Measurements from ENCODE around the gene RGS2.

Gene RGS2

DNA sequence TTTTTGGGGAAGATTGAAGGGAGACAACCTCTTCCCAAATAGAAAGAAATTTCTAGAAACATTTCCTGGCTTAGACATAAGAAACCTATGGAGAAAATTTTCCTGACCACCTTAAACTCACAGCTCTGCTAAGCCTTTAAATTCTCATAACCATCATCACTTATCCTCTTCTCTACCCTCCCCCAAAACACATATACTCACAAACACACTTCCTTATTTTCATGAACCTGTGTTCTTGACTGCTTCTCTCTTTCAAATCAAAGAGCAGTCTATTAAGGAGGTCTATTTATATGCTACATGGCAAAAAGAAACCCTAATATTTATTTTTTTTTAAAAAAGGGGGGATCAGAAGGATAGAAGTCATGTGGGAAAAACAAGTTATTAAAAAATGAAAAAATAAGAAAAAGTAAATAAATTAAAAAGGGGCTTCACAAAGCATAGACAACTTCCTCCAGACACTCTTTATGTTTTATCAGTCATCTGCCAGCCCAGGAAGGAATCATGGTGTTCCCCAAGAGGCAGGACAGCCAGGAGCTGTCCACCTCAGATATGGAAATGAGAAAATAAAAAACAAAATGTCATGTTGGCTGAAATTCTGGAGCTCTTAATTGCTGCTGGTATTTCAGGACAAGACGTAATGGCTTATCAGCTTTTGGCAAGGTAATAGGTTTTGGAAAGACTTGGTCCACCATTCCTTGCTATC, 12.8 kb upstream of the RGS2 start:
- DNase-seq = no peak

DNA sequence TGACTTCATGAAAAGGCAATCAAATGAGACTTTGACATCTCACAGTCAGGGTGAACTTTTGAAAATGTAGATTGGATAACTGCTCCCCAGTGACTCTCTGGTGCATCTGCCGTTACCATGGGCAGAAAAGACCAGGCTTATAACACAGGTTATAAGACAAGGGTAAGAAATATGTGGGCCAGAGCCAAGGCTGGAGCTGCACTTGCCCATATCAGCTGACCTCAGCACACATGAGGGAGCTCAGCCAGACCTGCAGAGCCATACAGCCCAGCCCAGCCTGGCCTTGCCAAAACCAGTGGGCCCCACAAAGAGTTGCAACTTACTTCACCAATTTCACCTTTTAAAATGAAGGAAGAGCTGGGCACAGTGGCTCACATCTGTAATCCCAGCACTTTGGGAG, 11.7 kb upstream of the RGS2 start:
- no peak for DNase-seq

DNA sequence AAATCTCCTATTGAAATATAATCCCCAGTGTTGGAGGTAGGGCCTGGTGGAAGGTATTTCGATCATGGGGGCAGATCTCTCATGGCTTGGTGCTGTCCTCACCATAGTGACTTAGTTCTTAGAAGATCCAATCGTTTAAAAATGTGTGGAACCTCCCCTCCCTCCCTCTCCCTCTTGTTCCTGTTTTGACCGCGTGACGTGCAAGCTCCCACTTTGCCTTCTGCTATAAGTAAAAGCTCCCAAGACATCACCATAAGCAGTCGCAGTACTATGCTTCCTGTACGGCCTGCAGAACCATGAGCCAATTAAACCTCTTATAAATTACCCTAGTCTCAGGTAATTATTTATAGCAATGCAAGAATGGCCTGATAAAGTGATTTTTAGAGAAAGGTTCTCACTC, 10.9 kb upstream of the RGS2 start:
- DNase-seq = no peak

DNA sequence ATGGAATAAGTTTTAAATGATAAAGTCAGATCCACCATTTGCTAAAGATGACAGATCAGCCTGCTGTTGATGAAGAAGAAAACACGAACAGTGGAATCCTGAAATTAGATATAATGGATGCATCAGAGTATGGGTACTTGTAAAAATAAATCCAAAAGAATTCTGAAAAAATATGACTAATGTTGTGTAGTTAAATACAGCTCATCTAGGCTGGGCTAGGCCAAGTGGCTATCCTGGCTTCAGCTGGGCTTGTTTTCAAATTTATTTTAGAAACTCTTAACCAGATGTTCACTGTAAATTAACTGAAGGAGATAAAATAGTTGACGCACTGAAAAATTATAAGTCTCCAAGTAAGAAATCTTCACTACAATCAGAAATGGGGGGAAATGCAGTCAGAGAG, 7.4 kb upstream of the RGS2 start:
- DNase-seq = no peak

DNA sequence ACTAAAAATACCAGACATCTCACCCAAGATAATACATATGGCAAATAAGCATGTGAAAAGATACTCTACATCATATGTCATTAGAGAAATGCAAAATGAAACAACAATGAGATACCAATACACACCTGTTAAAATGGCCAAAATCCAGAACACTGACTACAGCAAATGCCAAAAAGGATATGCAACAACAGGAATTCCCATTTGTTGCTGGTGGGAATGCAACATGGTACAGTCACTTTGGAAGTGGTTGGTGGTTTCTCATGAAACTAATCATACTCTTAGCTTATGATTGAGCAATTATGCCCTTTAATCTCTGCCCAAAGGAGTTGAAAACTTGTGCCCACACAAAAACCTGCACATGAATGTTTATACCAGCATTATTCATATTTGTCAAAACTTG, 6.4 kb upstream of the RGS2 start:
- no peak for DNase-seq

DNA sequence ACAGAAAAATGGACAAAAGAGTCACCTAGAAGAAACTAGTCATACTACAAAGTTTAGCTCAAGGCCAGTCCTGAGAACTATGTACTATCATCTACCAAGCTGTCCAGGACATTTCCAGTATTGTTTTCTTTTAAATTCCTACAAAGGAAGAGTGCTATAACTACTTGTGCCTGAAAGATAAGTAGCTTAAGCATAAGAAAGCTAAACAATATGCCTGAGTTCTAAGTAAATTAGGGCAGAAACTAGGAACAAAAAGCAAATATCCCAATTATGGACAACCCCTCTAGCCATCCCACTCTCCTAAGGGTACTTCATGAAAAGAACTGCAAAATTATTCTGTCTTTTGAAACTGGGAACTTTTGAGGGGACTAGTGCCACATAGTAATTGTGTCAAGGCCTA, 5.3 kb upstream of the RGS2 start:
- no peak for DNase-seq

DNA sequence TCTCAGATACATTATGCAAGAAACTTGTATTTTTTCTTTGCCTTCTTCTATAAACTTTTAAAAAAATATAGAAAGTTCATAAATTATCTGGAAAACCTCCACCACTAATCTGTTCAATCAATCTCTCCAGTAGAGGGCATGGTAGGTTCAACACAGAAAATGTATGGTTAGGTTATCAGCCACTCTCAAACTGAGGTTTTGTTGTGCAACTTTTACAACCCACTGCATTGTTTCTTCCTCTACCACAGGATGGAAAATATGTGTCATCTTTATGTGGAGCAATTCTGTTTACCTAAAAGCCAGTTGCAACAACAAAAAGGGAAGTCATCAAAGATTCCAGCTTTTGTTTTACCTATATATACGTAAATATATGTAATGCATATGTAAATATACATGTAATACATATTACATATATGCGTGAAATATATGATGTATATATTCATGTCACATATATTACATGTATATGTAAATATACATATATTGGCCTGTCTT, 3.0 kb upstream of the RGS2 start:
- DNase-seq = peak in 2 of 5 donors; percentile 21 to 90

DNA sequence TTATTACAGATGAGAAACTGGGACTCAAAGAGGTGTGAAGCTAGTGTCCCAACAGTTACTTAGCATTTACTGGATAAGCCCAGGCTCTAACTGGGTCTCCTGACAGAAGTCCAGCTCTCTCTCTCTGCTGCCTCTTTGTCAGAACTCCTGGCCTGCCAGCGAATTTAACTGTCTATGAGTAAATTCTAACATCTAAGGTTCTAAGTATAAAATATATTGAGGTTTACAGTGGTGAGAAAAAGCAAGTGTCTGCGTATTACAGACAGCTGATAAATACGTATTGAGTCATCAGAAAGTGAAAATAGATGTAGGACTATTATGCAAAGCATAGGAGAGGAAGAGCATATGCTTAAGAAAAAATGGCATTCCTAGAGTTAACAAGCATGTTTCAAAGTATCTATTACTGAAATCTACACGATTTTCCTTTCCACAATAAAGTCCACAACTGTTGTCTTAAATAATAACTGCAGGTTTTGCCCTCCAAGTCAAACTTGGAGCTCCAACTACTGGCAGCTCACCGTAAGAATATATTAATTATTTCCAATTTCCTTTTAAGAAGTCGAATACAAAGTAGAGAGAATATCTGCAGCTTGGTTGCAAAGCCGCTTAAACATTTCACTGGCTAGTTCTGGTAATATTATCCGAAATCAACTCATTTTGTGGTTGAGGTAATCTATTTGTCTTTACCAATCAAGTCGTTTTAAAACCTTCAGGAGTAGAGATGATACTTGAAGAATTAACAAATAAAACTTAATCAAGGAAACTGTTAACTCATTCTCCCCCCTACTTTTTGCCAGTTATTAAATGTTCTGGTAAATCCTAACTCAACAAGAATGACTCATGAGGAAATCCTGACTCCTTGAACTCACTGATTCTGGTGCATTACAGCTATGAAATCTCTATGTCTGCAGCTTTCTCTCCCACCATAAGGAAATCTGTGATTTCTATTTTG, 1.4 kb upstream of the RGS2 start:
- peak in 1 of 5 donors; percentile 50 for DNase-seq

DNA sequence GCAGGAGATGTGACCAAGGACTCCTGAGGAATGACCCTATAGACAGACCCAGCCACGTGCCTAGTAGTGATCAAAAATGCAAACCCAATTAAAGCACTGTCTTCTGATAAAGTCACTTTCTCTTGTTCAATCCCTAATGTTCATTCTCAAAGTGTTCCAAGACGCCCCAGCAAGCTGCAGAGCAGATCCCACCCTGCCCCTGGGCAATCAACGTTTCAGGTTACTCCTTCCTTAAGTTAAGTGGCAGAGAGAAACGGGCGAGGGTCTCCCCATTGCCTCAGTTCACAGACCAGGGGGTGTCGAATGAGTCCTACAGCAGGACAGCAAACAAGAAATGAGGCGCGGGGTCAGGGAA, 699 bp upstream of the RGS2 start:
- DNase-seq = no peak

DNA sequence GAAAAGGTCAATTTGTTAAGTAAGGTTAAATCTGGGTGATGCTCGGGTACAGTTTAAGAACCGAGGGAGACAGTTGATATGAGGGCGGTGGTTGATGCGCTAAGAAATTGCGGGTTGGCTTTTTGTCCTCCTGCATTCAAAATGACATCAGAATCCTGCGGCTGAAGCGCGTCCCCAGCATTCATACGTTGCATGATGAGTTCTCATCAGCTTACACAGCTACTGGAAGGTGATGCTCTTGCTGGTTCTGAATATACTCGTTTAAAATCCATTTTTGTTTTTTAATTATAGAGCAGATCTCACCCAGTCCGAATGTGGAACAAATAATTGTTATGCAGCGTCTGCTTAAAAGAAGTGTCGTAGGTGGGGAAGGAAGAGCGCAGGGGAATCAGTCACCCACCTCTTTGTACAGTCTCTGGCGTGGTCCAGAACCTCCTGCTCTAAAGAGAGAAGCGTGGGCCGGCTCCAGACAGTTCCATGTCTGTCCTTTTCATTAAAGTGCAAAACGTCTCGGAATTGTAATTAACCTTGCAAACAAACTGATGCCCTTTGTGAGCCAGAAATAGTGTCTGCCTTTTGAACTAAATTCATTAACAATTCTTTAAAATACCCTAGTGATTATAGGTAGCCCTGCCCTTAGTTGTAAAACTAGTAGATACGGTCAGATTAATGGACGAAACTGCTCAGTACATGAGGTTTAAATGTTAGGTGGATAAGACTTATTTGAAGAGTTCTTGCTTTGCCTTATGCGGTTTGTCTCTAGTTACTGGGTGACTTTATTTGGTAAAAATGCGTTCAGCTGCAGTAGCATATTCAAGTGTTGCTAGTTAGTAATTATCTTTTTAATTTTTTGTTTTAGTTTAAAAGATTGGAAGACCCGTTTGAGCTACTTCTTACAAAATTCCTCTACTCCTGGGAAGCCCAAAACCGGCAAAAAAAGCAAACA, 741 bp downstream of the RGS2 start:
- DNase-seq = peak in 4 of 5 donors; percentile 27 to 74 (median 34)

DNA sequence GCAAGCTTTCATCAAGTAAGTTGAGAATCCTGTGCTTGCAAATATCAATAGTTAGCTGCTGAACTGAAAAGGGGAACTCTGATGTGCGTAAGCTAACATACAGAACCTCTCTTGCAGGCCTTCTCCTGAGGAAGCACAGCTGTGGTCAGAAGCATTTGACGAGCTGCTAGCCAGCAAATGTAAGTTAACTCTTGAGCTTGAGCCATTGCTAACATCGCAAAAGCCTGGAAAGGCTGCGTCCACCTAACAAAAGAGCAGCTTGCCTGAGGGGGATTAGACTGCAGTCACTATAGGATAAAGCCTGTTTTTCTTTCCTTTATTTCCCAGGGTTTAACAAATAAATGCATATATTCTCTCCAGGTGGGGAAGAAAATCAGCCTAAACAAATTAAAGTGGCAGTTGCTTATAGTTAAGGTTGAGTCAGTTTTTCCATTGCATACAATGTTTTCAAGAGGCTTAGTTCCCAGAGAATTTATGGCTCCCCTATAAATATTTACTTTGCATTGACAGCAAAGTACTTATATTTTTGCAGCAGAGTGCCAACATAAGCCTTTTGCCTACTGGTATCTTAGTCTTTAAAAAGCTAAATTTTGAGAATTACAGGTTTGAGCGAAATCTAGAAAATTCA, 1.5 kb downstream of the RGS2 start:
- DNase-seq = no peak

DNA sequence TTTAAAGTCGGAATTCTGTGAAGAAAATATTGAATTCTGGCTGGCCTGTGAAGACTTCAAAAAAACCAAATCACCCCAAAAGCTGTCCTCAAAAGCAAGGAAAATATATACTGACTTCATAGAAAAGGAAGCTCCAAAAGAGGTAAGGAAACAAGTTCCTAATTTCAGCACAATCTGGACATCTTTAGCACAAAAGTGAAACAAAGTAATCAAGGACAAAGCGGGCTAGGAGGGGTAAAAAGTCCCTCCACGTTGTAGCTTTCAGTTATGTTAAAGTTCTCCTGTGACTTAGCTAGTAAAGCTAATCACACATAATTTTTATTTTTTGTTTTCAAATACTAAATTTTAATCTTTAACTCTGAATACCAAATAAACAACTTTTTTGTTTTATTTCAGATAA, 2.2 kb downstream of the RGS2 start:
- no peak for DNase-seq

DNA sequence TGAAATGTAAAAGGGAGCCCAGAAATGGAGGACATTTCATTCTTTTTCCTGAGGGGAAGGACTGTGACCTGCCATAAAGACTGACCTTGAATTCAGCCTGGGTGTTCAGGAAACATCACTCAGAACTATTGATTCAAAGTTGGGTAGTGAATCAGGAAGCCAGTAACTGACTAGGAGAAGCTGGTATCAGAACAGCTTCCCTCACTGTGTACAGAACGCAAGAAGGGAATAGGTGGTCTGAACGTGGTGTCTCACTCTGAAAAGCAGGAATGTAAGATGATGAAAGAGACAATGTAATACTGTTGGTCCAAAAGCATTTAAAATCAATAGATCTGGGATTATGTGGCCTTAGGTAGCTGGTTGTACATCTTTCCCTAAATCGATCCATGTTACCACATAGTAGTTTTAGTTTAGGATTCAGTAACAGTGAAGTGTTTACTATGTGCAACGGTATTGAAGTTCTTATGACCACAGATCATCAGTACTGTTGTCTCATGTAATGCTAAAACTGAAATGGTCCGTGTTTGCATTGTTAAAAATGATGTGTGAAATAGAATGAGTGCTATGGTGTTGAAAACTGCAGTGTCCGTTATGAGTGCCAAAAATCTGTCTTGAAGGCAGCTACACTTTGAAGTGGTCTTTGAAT, 2.9 kb downstream of the RGS2 start:
- DNase-seq = no peak

DNA sequence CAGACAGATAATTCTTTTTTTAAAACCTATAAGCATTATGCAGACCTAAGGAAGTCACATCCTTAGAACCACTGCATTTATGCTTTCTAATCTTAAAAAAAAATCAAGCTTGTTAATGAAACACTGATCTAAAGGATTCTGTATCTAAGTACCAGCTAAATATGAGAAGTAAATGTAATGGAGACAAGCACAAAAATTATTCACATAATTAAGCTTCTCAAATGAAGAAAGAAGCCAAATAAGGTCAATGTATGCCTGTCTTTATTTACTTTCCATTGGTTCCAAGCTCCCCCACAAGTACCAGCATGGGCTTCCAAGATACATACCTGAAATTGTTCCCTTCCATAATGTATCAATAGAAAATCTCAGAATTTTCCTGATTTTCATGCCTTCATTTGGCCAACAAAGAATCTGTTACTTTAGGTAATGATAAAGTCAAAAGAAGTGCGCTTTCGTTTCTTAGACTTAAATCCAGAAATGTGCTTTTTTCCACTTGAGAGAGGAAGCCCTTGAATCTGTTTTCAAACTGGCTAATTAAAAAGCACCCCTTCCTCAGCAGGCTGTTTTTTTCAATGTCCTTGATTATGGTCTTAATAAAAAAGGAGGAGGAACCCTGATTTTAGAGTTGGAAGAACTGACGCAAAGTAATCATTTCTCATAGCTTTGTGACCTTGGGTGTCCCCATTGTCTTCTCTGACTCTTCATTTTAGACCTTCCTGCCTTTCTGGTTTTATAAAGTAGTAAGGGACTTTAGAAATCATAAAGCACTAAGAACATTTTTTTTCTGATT, 3.8 kb downstream of the RGS2 start:
- DNase-seq = no peak

DNA sequence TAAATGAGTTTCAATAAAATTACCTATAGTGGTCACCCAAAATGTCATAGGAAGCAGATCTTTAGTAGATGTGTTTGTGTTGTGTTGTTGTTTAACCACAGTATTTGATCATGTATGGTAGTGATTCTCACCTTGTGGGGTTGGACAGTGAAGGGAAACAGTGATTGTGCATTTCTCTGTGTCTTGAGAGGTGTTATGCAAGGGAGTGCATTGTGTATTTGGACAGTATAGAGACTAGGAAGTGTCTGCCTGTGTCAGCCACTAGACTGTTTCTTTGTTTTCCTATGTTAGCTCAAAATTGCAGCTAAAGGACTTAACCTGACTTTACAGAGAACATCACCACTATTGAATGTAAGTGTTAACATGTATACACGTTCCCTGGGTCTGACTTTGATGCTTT, 6.0 kb downstream of the RGS2 start:
- DNase-seq = no peak

DNA sequence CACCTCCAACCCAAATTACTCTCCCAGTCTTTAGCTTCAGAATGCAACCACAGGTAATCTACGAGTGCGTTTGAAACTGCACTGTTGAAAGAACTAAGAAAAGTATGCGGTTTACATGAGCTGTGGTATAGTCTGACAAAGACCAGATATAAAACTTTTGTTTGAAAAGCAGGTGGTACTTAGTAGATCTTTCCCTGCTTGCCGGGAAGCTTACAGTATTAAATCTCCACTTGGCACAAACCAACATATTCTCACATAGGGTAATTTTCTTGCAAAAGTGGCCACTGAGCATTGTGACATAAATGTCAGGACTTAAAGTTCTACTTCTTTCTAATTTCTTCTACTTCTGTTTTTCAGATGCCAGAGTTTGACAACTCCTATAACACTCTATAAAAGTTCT, 8.4 kb downstream of the RGS2 start:
- no peak for DNase-seq

DNA sequence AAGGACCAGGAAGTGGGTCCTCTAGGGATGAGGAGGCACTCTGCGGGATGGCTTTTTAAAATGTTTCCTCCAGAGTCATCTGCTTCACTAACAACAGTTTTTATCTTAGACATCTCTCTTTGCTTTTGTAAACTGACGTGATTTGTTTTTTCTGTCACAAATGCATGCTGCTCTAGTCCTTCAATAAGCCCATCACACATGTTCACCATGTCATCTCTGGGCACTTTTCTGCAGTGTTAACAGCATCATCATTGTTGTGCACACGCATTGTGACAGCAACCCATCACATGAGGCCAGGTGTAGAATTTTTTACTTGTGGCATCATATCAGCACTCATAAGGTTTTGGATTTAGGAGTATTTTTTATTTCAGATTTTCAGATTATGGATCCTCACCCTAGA, 12.5 kb downstream of the RGS2 start:
- DNase-seq = no peak

DNA sequence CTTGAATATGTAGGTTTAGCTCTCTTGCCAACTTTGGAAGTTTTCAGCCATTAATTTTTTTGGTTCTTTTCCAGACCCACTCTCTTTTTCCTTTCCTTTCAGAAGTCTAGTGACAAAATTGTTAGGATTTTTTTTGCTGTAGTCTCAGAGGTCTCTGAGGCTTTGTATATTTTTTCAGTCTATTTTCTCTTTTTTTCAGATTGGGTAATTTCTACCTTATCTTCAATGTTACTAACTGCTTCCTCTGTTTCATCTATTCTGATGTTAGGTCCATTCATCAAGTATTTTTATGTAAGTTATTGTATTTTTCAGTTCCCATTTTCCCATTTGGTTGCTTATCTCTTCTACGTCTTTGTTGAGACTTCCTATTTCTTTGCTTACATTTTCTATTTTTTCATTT, 15.7 kb downstream of the RGS2 start:
- DNase-seq = no peak

DNA sequence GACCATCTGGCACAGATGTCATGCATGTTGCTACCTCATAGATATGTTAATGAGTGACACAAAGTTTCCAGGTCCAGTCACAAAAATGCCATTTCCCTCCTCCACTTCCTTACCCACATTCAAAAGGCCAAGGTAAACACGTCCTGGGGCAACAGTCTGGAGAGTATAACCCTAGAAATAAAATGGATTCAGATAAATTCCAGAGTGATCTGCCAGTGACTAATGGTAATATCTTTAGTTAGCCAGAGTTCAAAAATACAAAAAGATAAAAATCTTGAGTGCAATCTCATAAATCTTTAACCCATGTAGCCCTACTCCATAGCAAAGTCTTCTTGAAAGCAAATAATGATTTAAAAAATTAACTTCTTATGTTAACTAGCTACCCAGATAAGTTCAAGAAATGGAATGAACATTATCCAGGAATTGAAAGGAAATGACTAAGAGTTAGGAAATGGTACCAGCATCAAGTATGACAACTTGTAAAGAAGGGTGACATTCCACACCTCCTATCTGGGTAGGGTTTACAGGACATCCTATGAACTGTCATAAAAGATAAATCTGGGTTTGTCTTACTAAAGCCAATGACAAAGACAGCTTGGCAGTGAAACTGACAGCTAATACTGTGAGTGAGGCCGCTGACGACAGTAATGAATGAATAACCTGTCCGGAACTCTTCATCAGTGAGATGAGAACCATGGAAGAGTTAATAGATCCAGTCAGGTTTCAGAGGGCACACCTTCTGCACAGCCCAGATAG, 18.1 kb downstream of the RGS2 start:
- DNase-seq = no peak

DNA sequence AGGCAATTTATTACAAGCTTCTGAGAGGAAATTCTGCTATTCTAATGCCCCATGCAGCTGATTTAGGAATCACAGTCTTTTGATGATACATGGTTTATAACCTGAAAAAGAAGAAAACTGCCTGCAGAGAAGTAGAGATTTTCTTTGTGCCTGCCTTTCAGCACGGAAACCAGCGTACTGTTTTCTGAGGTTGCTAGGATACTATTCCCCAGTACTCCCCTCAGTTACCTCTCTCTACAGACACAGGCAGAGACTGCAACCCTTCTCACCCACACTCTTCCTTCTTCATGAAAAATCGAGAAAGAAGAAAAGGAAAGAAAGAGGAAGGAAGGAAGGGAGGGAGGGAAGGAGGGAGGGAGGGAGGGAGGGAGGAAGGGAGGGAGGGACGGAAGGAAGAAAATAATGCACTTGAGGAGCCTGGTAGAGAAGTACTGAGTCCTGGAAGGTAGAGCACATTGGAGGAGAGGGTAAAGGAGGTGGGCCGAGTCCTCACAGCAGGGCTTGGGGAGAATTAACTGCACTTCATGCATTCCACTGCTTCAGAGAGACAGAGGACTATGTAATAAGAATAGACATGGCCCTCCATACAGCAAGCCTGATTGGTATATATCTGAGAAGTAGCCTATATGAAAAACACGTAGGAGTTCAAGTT, 21.9 kb downstream of the RGS2 start:
- DNase-seq = no peak

Data from T-helper 1 cell (primary cell).